Fibroblast of gingiva (primary cell): ENCODE measurements around the gene CD40LG.

ENCODE experiments used
- DNase-seq: peaks from one replicate; pipeline ENCODE4 v3.0.0-alpha.2; 2011; ENCODE audit warnings: low read depth

Gene CD40LG

DNA sequence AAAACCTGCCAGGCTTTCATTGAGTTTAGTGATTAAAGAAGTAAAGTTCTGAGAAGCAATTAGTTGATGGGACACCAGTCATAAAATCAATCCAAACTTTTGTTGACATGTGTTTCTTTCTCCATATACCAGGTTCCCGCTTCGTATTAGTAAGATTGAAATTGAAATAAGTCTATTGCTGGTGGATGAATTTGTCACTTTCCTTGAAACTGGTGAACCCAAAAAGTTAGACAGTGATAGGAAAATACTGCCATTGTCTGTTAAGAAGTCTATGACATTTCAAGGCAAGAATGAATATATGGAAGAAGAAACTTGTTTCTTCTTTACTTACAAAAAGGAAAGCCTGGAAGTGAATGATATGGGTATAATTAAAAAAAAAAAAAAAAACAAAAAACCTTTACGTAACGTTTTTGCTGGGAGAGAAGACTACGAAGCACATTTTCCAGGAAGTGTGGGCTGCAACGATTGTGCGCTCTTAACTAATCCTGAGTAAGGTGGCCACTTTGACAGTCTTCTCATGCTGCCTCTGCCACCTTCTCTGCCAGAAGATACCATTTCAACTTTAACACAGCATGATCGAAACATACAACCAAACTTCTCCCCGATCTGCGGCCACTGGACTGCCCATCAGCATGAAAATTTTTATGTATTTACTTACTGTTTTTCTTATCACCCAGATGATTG is at the start of gene CD40LG:
CD40LG (plus strand) TSS at position 482 of the 684 bp plus-strand sequence; CDS start at position 573, 91 bp downstream.
- DNase-seq, result no peak

- DNase-seq, result no peak
Observed at GRCh38 chrX:136598631-136599030, 49.3 kb upstream of the CD40LG start.

DNA sequence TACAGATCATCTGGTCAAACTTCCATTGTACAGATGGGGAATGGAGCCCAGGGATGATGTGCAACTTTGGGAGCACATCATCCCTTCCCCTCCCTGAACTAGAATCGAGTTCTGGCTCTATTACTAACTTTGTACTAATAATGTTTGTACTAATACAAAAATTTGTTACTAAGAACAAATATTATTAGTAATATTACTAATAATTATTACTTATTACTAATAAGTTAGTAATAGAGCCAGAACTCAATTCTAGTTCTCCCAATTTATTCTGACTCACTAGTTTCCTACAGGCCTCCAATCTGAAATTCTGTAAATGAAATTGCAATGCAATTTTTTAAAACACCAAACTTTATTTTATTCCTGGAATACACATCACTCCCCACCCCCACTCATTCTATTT is 47.9 kb upstream of the CD40LG start:
- no peak for DNase-seq

- DNase-seq, result no peak
Observed at GRCh38 chrX:136607236-136607635, 40.7 kb upstream of the CD40LG start.

DNA sequence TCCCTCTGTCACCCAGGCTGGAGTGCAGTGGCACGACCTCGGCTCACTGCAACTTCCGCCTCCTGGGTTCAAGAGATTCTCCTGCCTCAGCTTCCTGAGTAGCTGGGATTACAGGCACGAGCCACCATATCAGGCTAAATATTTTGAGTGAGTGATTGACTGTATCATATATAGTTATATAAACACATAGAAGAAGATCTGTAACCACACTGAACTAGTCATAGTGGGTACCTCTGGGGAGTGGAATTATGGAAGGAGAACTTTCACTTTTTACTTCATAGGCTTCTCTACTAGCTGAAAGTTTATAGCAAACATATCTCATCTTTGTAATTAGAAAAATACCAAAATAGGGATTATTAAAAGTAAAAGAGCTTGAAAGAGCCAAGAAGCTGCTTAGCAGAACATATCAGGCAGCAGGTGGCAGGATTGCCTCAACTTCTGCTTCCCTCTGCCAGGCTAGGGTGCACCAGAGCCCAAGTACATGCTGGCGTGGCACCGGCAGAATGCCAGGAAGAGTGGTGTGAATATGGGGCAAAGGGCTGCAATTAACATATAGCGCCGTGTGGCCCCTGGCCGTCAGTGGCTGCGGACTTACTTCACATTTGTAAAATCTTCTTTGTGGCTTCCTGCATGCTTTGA is 39.5 kb upstream of the CD40LG start:
- DNase-seq, result peak; percentile 13

GRCh38 chrX:136616987-136617685 is 30.8 kb upstream of the CD40LG start:
- no peak for DNase-seq

DNA sequence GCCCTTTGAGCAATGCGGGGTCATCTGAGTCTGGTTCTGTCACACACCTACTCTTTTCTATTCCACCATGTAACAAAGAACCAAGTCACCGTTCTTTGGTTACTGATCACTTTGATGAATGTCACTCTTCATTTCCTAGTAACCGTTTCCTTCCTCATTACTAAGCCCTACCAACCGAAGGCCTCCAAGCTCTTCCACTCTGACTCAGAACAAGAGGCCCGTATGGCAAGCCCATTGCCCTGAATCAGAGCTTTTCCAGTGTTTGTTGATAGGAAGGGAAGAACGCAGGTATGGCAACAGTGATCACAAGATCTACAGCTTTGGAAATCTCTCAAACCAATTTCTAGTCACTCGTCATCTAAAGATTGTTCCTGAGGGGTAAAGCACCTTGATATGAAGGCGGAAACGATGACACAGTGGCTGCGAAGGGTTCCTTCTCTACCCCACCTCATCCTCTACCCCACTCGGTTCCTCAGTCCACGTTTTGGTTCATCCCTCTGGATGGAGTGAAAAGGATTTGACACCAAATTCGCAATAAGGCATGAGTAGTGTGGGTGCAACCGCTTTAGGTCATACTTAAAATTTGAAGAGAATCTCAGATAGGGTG is 28.0 kb upstream of the CD40LG start:
- DNase-seq, result no peak

- no peak for DNase-seq
Observed at GRCh38 chrX:136620780-136621179, 27.2 kb upstream of the CD40LG start.

- no peak for DNase-seq
Observed at GRCh38 chrX:136622568-136622967, 25.4 kb upstream of the CD40LG start.

GRCh38 chrX:136623396-136623795 is 24.6 kb upstream of the CD40LG start:
- DNase-seq, result no peak

DNA sequence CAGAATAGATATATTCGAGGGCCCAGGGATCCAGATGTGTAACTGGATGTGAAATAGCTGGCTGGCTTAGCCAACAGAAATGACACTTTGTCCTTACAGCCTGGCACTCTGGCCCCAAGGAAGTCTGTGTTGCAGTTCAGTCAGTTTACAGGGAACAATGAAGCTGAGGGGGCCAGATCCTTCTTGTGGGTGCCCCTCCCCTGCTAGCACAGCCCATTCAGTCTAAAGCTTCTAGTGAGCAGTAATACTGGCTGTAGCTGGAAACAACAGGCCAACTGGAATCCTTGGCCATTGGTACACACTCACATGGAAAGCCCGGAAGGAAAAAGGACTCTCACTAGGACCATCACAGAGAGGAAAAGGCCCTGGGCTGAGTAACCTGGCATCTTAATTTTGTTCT is 22.7 kb upstream of the CD40LG start:
- DNase-seq, result no peak

- no peak for DNase-seq
Observed at GRCh38 chrX:136626237-136626636, 21.7 kb upstream of the CD40LG start.

DNA sequence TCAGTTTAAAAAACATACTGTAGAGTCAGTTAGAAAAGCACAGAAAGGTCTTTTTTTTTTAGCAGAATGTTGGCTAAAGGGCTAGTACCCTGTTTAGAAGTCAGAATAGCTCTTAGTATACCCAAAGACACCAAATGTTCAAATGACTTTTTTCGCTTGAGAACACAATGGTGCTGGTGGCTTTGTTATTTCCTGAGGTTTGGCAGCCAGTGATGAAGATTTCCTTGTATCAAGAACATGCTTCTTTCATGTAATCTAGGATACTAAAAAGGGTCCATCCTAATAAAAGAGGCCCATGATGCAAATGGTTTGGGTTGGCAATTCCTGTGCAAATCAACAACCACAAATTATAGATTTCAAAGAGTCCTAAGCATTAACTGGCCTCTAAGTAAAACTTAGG is 21.1 kb upstream of the CD40LG start:
- no peak for DNase-seq

DNA sequence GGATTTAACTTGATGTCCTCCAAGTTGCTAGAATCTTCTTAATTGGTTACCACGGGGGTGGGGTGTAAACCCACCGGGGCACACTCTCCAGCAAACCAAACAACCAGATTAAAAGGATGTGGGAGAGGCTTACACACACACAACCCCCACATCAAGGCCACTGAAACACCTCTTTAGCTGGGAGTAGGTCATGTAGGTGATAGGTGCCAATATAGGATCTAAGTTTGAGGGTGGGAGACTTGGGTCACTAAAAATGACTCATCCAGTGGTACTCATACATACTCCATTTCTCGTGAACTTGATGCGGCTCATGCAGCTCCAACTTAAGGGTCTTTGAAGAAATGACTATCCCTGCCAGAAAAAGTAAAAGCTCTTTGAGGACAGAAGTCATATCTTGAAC is 20.5 kb upstream of the CD40LG start:
- no peak for DNase-seq

GRCh38 chrX:136629084-136629750 is 18.7 kb upstream of the CD40LG start:
- no peak for DNase-seq

GRCh38 chrX:136630881-136631280 is 17.1 kb upstream of the CD40LG start:
- no peak for DNase-seq

DNA sequence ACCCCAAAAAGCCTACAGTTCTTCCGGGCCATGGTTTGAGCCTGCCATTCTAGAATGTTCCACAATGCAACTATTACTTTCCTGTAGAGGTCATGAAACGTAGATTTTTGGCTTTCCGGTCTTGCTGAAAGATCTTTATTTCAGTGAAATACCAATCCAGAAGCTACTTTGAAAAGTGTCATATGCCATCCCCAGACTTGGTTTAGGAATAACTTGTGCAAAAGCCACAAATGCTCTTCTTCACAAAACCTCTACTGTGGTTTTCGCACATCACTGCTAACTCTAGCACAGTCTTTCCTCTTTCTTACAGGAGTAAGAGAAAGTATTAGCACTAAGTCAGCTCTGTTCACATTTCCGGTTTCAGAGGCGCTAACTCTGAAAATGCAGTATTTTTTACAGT is 12.7 kb upstream of the CD40LG start:
- DNase-seq, result no peak

GRCh38 chrX:136636121-136636520 is 11.8 kb upstream of the CD40LG start:
- no peak for DNase-seq

- peak; percentile 6 for DNase-seq
Observed at GRCh38 chrX:136639506-136640176, 8.3 kb upstream of the CD40LG start.

DNA sequence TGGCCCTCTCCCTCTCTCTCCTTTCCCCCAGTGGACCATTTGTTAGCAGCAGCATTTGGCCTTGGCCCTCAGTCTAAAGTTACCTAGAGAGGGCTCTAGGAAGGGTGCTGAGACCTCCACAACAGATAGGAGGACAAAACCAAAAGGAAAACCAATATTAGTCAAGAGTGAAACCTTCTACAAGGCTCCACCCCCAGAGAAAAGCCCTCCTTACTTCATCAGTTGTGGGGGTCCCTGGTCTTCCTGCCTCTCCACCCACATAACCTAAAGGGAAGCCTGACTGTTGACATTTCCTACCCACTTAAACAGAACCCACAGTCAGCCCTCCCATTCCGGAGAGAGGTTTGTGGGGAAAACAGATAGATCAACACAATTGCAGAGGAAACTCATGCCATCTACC is 4.7 kb upstream of the CD40LG start:
- no peak for DNase-seq

GRCh38 chrX:136646602-136647239 is 1.2 kb upstream of the CD40LG start:
- DNase-seq, result no peak
